Activated naive CD8-positive, alpha-beta T cell treated with anti-CD3 and anti-CD28 coated beads, Interleukin-2, amount 50 U/mL, for 24 hours (primary cell): ENCODE measurements around the gene METTL16.

Experiments used
- ATAC-seq: fragments of 150-1000 bp; cut with Tn5 transposase; one replicate; pipeline ENCODE4 v1.10.0; 2021
- DNase-seq: peaks from one replicate; pipeline ENCODE4 v3.0.0; 2021
- H3K27ac Mint-ChIP-seq: one replicate; pipeline ENCODE4 v1.8.0; 2021; ENCODE audit warnings: mild to moderate bottlenecking, mixed read lengths
- H3K27me3 Mint-ChIP-seq: one replicate; pipeline ENCODE4 v1.8.0; 2021; ENCODE audit warnings: mixed read lengths
- H3K36me3 Mint-ChIP-seq: one replicate; pipeline ENCODE4 v1.8.0; 2021; ENCODE audit warnings: low read depth, mixed read lengths
- H3K4me1 Mint-ChIP-seq: one replicate; pipeline ENCODE4 v1.8.0; 2021; ENCODE audit warnings: mixed read lengths
- H3K4me3 Mint-ChIP-seq: one replicate; pipeline ENCODE4 v1.8.0; 2021; ENCODE audit warnings: mild to moderate bottlenecking, moderate library complexity, mixed read lengths
- H3K9me3 Mint-ChIP-seq: one replicate; pipeline ENCODE4 v1.8.0; 2021; ENCODE audit warnings: mixed read lengths

Gene METTL16

DNA sequence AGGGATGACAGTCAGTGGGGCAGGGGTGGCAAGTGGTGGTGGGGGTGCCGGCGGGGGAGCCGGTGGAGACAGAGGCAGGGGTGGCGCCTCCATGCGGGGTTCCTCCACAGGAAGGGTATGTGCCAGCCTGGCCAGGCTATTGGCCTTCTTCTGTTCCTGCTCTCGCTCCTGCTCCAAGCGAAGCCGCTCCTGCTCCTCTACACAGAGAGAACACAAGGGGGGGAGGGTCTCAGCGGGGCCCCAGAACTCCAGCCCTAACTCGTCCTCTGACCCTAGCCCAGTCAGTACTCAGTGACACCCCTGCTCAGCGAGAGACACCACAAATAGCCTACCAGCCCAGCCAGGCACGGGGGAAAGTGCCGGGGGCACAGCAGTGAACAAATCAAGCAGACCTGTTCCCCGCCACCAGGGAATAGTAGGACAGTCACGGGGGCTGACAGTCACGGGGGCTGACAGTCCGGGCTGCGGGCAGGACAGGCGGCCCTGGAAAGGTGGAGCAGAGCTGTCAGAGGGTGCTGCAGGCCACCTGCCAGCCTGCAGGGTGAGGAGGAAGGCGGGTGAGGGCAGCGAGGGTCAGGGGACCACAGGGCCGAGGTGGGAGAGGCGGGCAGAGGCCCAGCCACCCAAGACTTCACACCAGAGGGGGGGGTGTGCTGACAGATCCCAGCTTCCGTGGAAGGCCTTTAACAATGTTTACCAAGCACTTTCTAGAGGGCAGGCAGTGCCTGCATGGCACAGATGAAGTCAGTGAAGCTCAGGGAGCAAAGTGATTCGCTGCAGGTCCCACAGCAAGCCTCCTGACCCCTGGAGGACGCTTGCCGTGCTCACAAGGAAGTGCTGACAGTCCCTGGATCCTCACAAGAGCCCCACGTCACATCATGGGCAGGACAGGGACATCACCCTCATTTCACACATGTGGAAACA is 116.2 kb downstream of the METTL16 start:
- peaks cover 2% of the 10 kb centered on the region for H3K36me3 Mint-ChIP-seq
- DNase-seq (peak; percentile 18), ATAC-seq (no peak)
- H3K4me3 Mint-ChIP-seq, result peak overlapping the region; percentile 55
- no peaks in the 10 kb centered on the region for H3K9me3 Mint-ChIP-seq
- peaks cover 61% of the 10 kb centered on the region for H3K4me1 Mint-ChIP-seq
- no peaks in the 10 kb centered on the region for H3K27me3 Mint-ChIP-seq
- peak overlapping the region; percentile 64 for H3K27ac Mint-ChIP-seq

DNA sequence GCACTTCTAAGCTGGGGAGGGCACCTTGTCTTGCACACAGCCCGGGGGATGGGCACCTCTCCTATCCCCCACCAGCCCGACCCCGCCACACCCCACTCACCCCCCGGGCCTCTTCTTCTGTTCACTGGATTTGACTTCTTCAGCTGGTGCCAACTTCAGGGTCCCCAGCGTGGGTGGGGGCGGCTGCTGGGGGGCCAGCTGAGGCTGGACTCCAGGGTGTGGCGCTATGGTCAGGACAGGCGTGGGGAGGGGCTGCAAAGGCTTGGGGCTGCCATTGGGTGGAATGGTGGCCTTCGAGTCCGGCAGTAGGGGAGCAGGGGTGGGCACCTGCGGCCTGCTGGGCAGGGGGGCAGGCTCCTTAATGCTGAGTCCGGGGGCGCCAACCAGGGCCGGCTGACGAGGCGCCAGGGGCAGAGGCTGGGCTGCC is 116.9 kb downstream of the METTL16 start:
- peak overlapping the region; percentile 82 for H3K4me3 Mint-ChIP-seq
- ATAC-seq, result no peak
- H3K36me3 Mint-ChIP-seq, result peaks cover 4% of the 10 kb centered on the region
- H3K27me3 Mint-ChIP-seq, result no peaks in the 10 kb centered on the region
- no peak overlapping the region for H3K27ac Mint-ChIP-seq
- H3K4me1 Mint-ChIP-seq, result peaks cover 66% of the 10 kb centered on the region
- DNase-seq, result no peak
- H3K9me3 Mint-ChIP-seq, result no peaks in the 10 kb centered on the region

DNA sequence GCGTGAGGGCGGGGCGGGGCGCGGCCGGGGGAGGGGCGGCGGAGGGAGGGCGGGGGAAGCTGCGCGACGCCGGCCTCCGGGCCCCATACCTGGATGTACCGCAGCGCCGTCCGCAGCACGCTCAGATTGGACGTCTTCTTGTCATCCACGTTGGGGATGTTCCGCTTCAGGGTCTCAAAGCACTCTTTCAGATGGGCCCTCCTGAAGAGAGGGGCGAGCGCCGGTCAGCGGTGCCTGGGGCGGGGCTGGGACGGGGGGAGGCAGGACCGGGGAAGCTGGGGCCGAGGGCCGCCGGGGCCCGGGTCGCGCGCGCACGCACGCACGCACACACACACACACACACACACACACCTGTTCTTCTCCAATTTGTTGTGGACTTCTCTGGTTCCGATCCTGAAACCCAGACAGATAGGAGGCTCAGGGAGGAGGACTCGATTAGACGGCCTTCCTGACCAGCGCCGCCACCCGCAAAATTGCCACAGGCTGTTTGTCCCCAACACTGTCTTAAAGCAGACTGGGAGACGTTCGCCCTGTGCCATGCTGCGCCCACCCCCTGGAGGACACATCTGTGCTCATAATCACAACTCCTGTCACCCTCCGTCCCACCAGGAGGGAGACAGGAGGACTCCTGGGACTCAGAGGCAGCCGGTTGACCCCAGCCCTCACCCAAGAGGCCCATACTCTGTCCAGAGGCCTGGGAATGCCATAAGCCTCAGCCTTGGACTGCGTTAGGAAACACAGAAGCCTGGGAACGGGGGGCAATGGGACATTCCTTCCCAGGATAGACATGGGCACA is 117.5 kb downstream of the METTL16 start:
- peaks cover 6% of the 10 kb centered on the region for H3K36me3 Mint-ChIP-seq
- peaks cover 64% of the 10 kb centered on the region for H3K4me1 Mint-ChIP-seq
- H3K27me3 Mint-ChIP-seq, result no peaks in the 10 kb centered on the region
- DNase-seq, result peak; percentile 23
- no peaks in the 10 kb centered on the region for H3K9me3 Mint-ChIP-seq
- H3K27ac Mint-ChIP-seq, result peak overlapping the region; percentile 90
- peak overlapping the region; percentile 82 for H3K4me3 Mint-ChIP-seq
- ATAC-seq, result no peak

DNA sequence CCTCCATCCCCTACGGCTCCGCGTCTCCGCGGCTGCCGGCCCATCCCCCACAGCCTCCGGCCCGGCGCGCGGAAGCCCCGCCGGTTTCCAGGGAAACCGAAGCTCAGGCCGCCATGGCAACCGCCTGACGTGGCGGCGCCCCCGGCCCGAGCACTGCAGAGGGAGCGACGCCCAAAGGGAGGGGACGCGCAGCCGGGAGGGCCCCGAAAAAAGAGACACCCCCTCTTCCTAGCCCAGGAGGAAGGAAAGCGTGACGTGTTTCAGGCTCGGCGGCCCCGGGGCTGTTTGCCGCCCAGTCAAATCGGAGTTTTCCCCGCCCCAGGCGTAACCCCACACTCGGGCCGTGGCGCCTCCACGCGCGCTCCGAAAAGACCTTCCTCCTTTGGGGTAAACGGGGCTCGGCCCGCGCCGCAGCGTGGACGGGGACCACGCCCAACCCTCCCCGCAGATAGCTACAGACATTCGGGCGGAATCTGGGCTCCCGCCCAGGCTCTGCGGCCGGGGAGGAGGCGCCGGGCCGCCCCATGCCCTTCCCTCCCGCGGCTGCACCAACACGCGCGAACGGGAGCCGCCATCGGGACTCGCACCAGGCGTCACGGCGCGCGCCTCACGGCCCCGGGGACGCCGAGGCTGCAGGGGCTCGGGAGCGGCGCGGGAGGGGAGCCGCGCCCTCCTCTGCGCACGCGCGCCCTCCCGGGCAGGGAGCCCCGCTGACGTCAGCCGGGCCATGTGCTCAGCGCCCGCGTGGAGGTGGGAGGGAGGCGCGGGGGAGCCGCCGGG is 118.3 kb downstream of the METTL16 start:
- H3K36me3 Mint-ChIP-seq, result peaks cover 6% of the 10 kb centered on the region
- H3K4me3 Mint-ChIP-seq, result peak overlapping the region; percentile 80
- peaks cover 62% of the 10 kb centered on the region for H3K4me1 Mint-ChIP-seq
- peak overlapping the region; percentile 92 for H3K27ac Mint-ChIP-seq
- ATAC-seq (peak; percentile 61), DNase-seq (peak; percentile 92)
- no peaks in the 10 kb centered on the region for H3K9me3 Mint-ChIP-seq
- no peaks in the 10 kb centered on the region for H3K27me3 Mint-ChIP-seq

DNA sequence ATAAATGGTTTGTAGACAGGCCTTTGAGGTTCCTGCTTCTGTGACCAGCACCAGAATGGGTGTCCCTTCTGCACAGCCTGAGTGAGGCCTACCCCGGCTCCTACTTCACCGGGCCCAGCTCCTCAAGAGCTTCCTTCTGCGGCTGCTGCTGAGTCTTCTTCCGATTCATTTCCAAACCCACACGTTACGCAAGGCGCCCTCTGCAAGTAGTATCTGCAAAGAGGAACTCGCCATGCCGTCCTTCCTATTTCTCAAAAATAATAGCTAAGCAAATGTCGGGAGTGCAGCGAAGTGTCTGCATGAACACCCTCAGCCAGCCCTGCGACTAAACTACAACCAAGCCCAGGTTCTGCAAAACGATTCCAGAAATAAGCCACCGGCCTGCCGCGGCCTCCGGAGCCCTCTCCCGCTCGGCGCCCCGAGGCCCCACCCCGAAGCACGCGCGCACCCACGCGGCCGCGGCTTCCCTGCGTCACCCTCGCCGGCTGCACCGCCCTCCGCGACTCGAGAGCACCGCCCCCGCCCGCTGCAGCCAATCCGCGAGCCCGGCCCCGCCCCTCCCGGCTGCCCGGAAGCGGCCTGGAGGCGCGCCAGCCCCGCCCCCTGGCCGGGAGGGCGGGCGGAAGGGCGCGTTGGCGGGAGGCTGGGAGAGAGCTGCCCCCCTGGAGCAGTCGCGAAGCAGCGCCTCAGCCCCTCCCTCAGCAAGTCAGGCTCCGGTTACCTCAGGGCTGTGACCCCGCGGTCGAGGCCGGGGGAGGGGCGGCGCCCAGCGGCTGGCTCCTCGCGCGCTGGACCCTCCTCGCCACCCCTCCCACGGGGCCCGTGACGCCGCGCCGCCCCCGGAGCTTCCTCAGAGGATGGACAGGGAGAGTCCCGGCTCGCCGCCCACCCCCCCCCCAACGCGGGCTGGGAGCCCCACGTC is 119.2 kb downstream of the METTL16 start:
- Mint-ChIP-seq H3K4me3 (peak overlapping the region; percentile 91), H3K4me1 (peaks cover 55% of the 10 kb centered on the region), H3K36me3 (peaks cover 6% of the 10 kb centered on the region), H3K27me3 (no peaks in the 10 kb centered on the region), H3K9me3 (no peaks in the 10 kb centered on the region), H3K27ac (peak overlapping the region; percentile 95)
- ATAC-seq, result peak; percentile 62
- DNase-seq, result peak; percentile 99

DNA sequence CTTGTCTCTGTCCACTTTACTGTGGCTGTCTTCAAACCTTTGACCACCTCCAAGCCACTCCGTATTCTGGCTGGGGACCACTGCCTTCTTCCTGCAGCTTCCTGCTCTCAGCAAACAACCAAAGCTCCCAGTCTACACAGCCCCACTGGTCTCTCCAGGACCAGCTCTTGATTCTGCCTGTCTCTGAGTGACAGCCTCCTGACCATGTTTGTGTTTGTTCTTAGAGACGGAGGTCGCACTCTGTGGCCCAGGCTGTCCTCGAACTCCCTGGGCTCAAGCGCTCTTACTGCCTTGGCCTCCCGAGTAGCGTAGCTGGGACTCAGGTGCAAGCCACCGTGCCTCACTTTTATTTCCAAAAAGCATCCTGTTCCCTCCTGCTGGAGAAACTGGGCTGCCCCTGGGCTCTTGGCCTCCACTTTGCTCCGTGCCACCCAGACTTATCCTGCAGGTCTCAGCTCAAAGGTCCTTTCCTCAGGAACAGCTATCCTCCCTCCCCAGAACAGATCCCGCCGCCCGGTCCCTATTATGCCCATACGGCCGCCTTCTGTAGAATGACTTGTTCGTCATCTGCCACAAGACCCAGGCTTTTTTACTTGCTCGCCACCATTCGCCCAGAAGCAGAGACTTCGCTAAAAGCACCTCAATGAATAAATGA is 120.0 kb downstream of the METTL16 start:
- Mint-ChIP-seq H3K27ac (peak overlapping the region; percentile 95), H3K9me3 (no peaks in the 10 kb centered on the region), H3K4me1 (peaks cover 47% of the 10 kb centered on the region), H3K27me3 (no peaks in the 10 kb centered on the region), H3K36me3 (peaks cover 6% of the 10 kb centered on the region), H3K4me3 (peak overlapping the region; percentile 91)
- ATAC-seq (no peak), DNase-seq (no peak)

DNA sequence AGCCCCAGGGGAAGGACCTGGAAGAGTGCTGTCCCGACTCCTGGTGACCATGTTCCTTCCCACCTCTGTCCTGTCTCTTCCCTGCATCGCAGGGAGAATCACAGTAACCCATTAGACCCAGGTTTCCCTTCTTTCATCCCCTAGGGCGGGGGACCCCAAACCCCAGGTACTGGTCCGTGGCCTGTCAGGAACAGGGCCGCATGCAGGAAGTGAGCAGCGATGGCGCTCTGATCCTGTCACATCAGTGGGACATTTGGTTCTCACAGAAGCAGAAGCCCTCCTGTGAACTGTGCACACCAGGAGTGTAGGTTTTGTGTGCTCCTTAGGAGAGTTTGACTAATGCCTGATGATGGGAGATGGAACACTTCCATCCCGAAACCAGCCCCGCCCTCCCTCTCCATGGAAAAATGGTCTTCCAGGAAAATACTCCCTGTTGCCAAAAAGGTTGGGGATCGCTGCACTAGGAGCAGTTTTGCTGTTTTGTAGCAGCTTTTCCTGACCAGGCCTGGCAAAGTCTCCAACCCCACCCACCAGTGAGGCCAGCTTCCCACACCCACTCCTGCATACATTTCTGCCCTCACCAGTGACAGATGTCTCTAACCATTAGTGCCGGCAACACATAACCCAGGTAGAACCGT is 121.4 kb downstream of the METTL16 start:
- Mint-ChIP-seq H3K4me1 (peaks cover 34% of the 10 kb centered on the region), H3K27me3 (no peaks in the 10 kb centered on the region), H3K9me3 (no peaks in the 10 kb centered on the region), H3K27ac (peak overlapping the region; percentile 71), H3K4me3 (peak overlapping the region; percentile 21), H3K36me3 (peaks cover 6% of the 10 kb centered on the region)
- no peak for DNase-seq
- ATAC-seq, result no peak

DNA sequence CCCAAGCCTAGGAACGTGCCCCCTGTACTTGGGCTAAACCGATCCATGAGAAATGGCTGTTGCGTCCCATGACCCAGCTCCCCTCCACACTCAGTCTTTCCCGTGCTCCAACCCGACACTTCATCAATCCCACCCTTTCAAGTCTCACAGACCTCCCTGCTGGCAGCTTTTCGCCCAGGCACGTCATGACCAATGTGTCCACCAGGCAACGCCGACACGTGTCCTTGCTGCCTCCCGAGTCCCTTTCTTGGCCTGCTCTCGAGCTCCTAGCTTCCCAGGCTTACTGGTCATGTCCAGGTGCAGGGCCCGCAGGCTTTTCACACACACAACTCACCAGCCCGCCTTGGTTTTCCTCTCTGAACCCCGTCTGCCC is 123.0 kb downstream of the METTL16 start:
- Mint-ChIP-seq H3K4me1 (peaks cover 30% of the 10 kb centered on the region), H3K9me3 (no peaks in the 10 kb centered on the region), H3K36me3 (peaks cover 4% of the 10 kb centered on the region), H3K27me3 (no peaks in the 10 kb centered on the region), H3K4me3 (no peak overlapping the region), H3K27ac (peak overlapping the region; percentile 23)
- ATAC-seq (no peak), DNase-seq (no peak)

DNA sequence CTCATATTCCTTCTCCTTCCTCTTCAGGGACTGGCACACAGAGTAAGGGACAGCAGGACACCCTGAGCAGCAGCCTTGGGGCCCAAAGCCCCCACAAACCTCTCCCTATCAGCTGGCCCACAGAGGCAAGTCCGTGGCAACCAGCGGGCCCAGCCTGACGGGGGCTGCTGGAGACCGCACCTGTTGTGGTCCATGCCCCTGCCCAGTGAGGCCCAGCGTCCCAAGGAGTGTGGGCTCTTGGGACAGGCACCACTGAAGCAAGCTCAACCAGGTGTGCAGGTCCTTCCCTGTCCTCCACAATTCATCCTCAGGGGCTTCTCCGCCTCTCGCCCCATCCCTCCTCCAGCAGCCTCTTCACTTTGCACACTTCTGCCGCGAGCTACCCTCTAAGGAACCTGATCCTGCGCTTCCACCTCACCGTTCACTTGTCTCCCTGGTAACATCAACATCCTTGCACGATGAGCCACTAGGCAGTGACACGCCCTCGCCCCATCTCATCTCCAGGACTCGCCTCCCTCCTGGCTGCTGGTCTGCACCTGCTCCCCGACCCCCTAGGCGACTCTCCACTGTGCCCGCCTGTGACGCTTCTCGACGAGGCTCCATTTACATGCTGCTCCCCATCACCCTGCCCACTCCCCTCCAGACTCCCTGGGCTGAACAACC is 123.5 kb downstream of the METTL16 start:
- peaks cover 4% of the 10 kb centered on the region for H3K36me3 Mint-ChIP-seq
- no peaks in the 10 kb centered on the region for H3K27me3 Mint-ChIP-seq
- no peak for DNase-seq
- H3K27ac Mint-ChIP-seq, result peak overlapping the region; percentile 23
- no peak overlapping the region for H3K4me3 Mint-ChIP-seq
- H3K4me1 Mint-ChIP-seq, result peaks cover 30% of the 10 kb centered on the region
- H3K9me3 Mint-ChIP-seq, result no peaks in the 10 kb centered on the region
- ATAC-seq, result no peak

DNA sequence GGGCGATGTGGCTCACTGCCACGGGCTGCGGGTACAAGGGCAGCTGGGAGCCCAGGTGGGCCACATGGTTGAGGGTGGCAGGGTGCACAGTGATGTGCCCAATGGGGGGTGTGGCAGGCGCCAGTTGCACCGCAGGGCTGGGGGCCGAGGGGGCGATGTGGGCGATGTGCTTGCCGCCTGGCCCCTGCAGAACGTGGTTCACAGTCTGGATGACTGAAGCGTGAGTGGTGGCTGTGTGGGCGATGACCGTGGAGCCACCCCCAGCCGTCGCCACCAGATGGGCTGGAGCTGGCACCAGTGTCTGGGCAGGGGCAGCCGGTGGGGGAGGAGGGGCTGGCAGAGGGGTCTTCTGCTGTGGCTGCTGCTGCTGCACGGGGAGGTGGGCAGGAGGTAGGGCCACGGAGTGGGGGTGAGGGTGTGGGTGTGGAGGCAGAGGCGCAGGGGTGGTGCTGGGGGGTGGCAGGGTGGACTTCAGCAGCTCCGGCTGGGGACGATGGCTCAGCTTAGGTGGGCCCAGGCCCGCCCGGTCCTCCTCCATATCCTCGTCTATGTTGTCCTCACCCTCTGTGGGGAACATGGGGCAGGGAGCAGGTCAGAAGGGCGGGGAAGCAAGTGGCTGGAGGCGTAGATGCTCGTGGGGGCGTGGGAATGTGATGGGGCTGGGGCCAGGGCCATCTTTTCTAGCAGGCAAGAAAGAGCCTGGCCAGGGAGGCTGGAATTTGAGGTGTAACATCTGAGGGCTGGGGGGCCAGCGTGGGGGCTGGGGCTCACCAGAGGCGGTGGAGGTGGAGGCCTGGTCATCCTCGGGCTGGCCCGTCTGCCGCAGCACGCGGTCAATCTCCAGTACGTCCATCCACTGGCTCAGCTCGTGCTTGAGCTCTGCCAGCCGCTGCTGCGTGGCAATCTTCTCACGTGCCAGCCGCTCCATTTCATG is 124.3 kb downstream of the METTL16 start:
- no peak overlapping the region for H3K27ac Mint-ChIP-seq
- H3K27me3 Mint-ChIP-seq, result no peaks in the 10 kb centered on the region
- no peak overlapping the region for H3K4me3 Mint-ChIP-seq
- no peaks in the 10 kb centered on the region for H3K9me3 Mint-ChIP-seq
- DNase-seq (no peak), ATAC-seq (no peak)
- H3K4me1 Mint-ChIP-seq, result peaks cover 29% of the 10 kb centered on the region
- peaks cover 4% of the 10 kb centered on the region for H3K36me3 Mint-ChIP-seq

DNA sequence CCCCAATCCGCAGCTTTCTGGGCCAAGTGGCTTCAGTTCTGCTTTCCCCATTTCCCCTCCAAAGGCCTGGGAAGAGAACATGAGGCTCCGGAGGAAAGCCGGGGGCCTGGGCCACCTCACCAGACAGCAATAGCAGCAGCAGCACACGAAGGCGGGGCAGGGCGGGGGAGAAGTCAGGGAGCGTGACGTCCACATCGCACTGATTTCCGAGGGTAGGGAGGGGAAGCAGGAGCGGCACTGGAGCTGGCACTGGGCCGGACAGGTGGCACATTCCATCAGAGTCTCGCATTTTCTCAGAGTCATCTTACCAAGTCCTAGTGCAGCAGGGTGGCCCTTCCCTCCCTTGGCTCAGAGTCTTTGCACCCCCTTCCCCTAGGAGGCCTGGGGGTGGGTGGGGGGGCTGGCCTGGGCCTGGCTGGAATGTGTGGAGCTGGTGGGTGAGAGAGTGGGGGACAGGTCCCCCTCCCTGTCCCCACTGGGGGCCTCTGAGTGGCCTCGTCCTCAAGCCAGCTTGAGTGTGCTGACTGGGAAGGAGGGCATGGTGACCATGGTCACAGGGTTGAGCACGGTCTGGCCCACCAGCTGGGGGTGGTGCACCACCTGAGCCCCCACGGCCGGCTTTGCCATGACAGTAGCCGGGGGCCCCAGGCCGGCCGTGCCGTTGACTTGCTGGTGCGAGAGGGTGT is 125.1 kb downstream of the METTL16 start:
- ATAC-seq (no peak), DNase-seq (no peak)
- Mint-ChIP-seq H3K27ac (no peak overlapping the region), H3K4me1 (peaks cover 21% of the 10 kb centered on the region), H3K27me3 (no peaks in the 10 kb centered on the region), H3K4me3 (no peak overlapping the region), H3K9me3 (no peaks in the 10 kb centered on the region), H3K36me3 (peaks cover 4% of the 10 kb centered on the region)
